Measurements from ENCODE around the gene COL10A1. TPM values are rescaled to one million over a fixed set of nuclear protein-coding genes. Genes with fewer than 3 reads are reported as not detected.

The COL10A1 gene
- total and polyA plus RNA-seq, 2 donors (not counting 3 experiments of a cell fraction or from before 2014, with no cell fraction given), result not detected

GRCh38 chr6:116175344-116175743 is 49.4 kb upstream of the COL10A1 start:
- Histone ChIP-seq H3K4me3 (replicated peaks in 1 of 3; ENCODE audit: insufficient read depth in 1 of 3, low read depth in 1 of 3, low read length in 3 of 3) (no peak overlapping the region), H2AFZ (ENCODE audit: low read depth, low read length) (no peak overlapping the region), H3K9me3 (replicated peaks; ENCODE audit: control insufficient read depth, insufficient read depth, low read length) (no peaks in the 10 kb centered on the region), H3K9me1 (replicated peaks; ENCODE audit: control insufficient read depth, extremely low read depth, insufficient read depth, low read length) (no peaks in the 10 kb centered on the region), H3K27ac (ENCODE audit: insufficient read depth, low read depth, low read length) (no peak overlapping the region), H4K20me1 (replicated peaks; ENCODE audit: control insufficient read depth, extremely low read depth, insufficient read depth, low read length) (no peaks in the 10 kb centered on the region), H3K4me1 (ENCODE audit: control insufficient read depth, extremely low read depth, insufficient read depth, low read length) (no peaks in the 10 kb centered on the region), H3K27me3 (ENCODE audit: control insufficient read depth in 2 of 2, insufficient read depth in 2 of 2, low read length in 2 of 2) (no peaks in the 10 kb centered on the region), H3K36me3 (ENCODE audit: control insufficient read depth in 2 of 2, extremely low read depth in 1 of 2, insufficient read depth in 2 of 2, low read length in 2 of 2) (no peaks in the 10 kb centered on the region), H3K4me2 (ENCODE audit: insufficient read depth, low read length) (no peak overlapping the region), H3K9ac (replicated peaks; ENCODE audit: extremely low read depth, insufficient read depth, low read length) (no peak overlapping the region), H3K79me2 (ENCODE audit: control insufficient read depth, insufficient read depth, low read length) (no peaks in the 10 kb centered on the region)
- no peak for FAIRE-seq
- intact Hi-C loops (cut with micrococcal nuclease), result no loop called here
- CTCF ChIA-PET, result no interaction called here
- no peak for DNase-seq (ENCODE audit: low read depth, low spot score)
- no TSS peak for BruUV-seq (replicated peaks)
- POLR2A ChIA-PET, result no interaction called here
- dilution Hi-C loops (cut with MboI; ENCODE audit: extremely low pct_ligation_motif_present, low sequenced_read_pairs), result no loop called here
- TF ChIP-seq FOS (IDR thresholded peaks at IDR 0.05; ENCODE audit: borderline replicate concordance, insufficient read depth, low read length), result no peak
- TF ChIP-seq MAX (IDR thresholded peaks at IDR 0.05; ENCODE audit: insufficient read depth, insufficient read length), result no peak
- TF ChIP-seq POLR2AphosphoS5 (IDR thresholded peaks at IDR 0.05; ENCODE audit: insufficient read depth, low read depth, low read length), result no peak
- TF ChIP-seq GATA2 (IDR thresholded peaks at IDR 0.05; ENCODE audit: insufficient read depth, insufficient read length, low read depth, low read length), result no peak

GRCh38 chr6:116173928-116174327 is 48.0 kb upstream of the COL10A1 start:
- dilution Hi-C loops (cut with MboI; ENCODE audit: extremely low pct_ligation_motif_present, low sequenced_read_pairs), result no loop called here
- DNase-seq (ENCODE audit: low read depth, low spot score) (no peak), FAIRE-seq (no peak)
- no peak for TF ChIP-seq POLR2AphosphoS5 (IDR thresholded peaks at IDR 0.05; ENCODE audit: insufficient read depth, low read depth, low read length)
- no peak for TF ChIP-seq FOS (IDR thresholded peaks at IDR 0.05; ENCODE audit: borderline replicate concordance, insufficient read depth, low read length)
- no peak for TF ChIP-seq GATA2 (IDR thresholded peaks at IDR 0.05; ENCODE audit: insufficient read depth, insufficient read length, low read depth, low read length)
- no peak for TF ChIP-seq EZH2 (IDR thresholded peaks at IDR 0.05; ENCODE audit: borderline replicate concordance, low read depth, low read length, severe bottlenecking)
- no peak for TF ChIP-seq POLR2A (IDR thresholded peaks at IDR 0.05; ENCODE audit: low read depth, low read length)
- no peak for TF ChIP-seq JUN (IDR thresholded peaks at IDR 0.05; ENCODE audit: borderline replicate concordance, insufficient read depth, insufficient read length, low read depth)
- no peak for TF ChIP-seq MAX (IDR thresholded peaks at IDR 0.05; ENCODE audit: insufficient read depth, insufficient read length)
- no peak for TF ChIP-seq CTCF (IDR thresholded peaks at IDR 0.05; ENCODE audit: extremely low read depth in 1 of 2, insufficient read depth in 1 of 2, low read depth in 1 of 2, low read length in 2 of 2)
- no peak for TF ChIP-seq MYC (IDR thresholded peaks at IDR 0.05; ENCODE audit: low read depth, low read length)
- POLR2A ChIA-PET, result no interaction called here
- Histone ChIP-seq H3K4me3 (replicated peaks in 1 of 3; ENCODE audit: insufficient read depth in 1 of 3, low read depth in 1 of 3, low read length in 3 of 3) (no peak overlapping the region), H3K79me2 (ENCODE audit: control insufficient read depth, insufficient read depth, low read length) (no peaks in the 10 kb centered on the region), H3K36me3 (ENCODE audit: control insufficient read depth in 2 of 2, extremely low read depth in 1 of 2, insufficient read depth in 2 of 2, low read length in 2 of 2) (no peaks in the 10 kb centered on the region), H3K27ac (ENCODE audit: insufficient read depth, low read depth, low read length) (no peak overlapping the region), H3K27me3 (ENCODE audit: control insufficient read depth in 2 of 2, insufficient read depth in 2 of 2, low read length in 2 of 2) (no peaks in the 10 kb centered on the region), H3K9ac (replicated peaks; ENCODE audit: extremely low read depth, insufficient read depth, low read length) (no peak overlapping the region), H3K9me3 (replicated peaks; ENCODE audit: control insufficient read depth, insufficient read depth, low read length) (no peaks in the 10 kb centered on the region), H4K20me1 (replicated peaks; ENCODE audit: control insufficient read depth, extremely low read depth, insufficient read depth, low read length) (no peaks in the 10 kb centered on the region), H3K9me1 (replicated peaks; ENCODE audit: control insufficient read depth, extremely low read depth, insufficient read depth, low read length) (no peaks in the 10 kb centered on the region), H3K4me1 (ENCODE audit: control insufficient read depth, extremely low read depth, insufficient read depth, low read length) (no peaks in the 10 kb centered on the region), H2AFZ (ENCODE audit: low read depth, low read length) (no peak overlapping the region), H3K4me2 (ENCODE audit: insufficient read depth, low read length) (no peak overlapping the region)
- CTCF ChIA-PET, result no interaction called here
- intact Hi-C loops (cut with micrococcal nuclease), result no loop called here
- BruUV-seq (replicated peaks), result no TSS peak

Data from endothelial cell of umbilical vein (primary cell).